Cardiac ventricle fibroblast (primary cell): ENCODE results near the gene ARMCX6. TPM values are rescaled to one million over a fixed set of nuclear protein-coding genes. Genes with fewer than 3 reads are reported as not detected.

Experiments
- total RNA-seq: library from RNA; depleted of rRNA; stranded (reverse); fragments of >200 nt; gene quantifications from 2 replicates; pipeline ENCODE4 v1.2.3, GENCODE V29; 2015

Gene ARMCX6
- total RNA-seq, result 17.0 and 19.7 TPM in 2 replicates

GRCh38 chrX:101617211-101618191, at the start of gene ARMCX6:
Gene ARMCX6 (minus strand): TSS chrX:101618000. CDS start chrX:101616620, 1,380 bp downstream.

GRCh38 chrX:101659601-101660063, 41.8 kb upstream of the ARMCX6 start, which contains the start of gene ARMCX2:
Gene ARMCX2 (minus strand): TSS chrX:101659850. CDS start chrX:101657588, 2,262 bp downstream.

Other genes starting within 250 kb of the ARMCX6 start
- not detected in 2 replicates for gene BTK, start 231.8 kb downstream of the ARMCX6 start, total RNA-seq
- gene RPL36A, start 227.0 kb downstream of the ARMCX6 start, total RNA-seq, result 2,177 and 2,530 TPM in 2 replicates
- gene GLA, start 210.1 kb downstream of the ARMCX6 start, total RNA-seq, result 16.0 and 18.4 TPM in 2 replicates
- 41.4 and 46.1 TPM in 2 replicates for gene HNRNPH2, start 209.8 kb downstream of the ARMCX6 start, total RNA-seq
- gene ARMCX4, start 132.5 kb downstream of the ARMCX6 start, total RNA-seq, result 2.5 and 3.3 TPM in 2 replicates
- gene ARMCX1, start 67.5 kb downstream of the ARMCX6 start, total RNA-seq, result 37.1 and 39.9 TPM in 2 replicates
- gene ARMCX3, start 5.2 kb upstream of the ARMCX6 start, total RNA-seq, result 45.8 and 60.0 TPM in 2 replicates
- gene ARMCX2, start 41.9 kb upstream of the ARMCX6 start, total RNA-seq, result 74.2 and 76.6 TPM in 2 replicates